Stomach (tissue), 4 donors: ENCODE data around the gene B4GALT6.

Experiments
- EP300 ChIP-seq: sonication (generic); formaldehyde crosslinking; IDR thresholded peaks from one replicate; pipeline ENCODE4 v1.6.1; 2017; ENCODE audit warnings: antibody characterized with exemption
- POLR2A ChIP-seq, 4 donors: fragments of 450-650 bp; IDR thresholded peaks; one replicate each; pipeline ENCODE4 v1.6.1; 2016; ENCODE audit warnings: antibody characterized with exemption in 4 of 4, control low read depth in 2 of 4, mild to moderate bottlenecking in 1 of 4, moderate library complexity in 1 of 4
- TF ChIP-seq, protein P1 (sequence below), 7 experiments: fragments of 450-650 bp in 4 of 7; fragments of 200-600 bp in 3 of 7; sonication (generic) in 3 of 7; IDR thresholded peaks; one replicate each; pipeline ENCODE4 v1.5.1; 2016 to 2019; ENCODE audit warnings: antibody characterized with exemption in 7 of 7, control low read depth in 2 of 7, mild to moderate bottlenecking in 1 of 7

DNA sequence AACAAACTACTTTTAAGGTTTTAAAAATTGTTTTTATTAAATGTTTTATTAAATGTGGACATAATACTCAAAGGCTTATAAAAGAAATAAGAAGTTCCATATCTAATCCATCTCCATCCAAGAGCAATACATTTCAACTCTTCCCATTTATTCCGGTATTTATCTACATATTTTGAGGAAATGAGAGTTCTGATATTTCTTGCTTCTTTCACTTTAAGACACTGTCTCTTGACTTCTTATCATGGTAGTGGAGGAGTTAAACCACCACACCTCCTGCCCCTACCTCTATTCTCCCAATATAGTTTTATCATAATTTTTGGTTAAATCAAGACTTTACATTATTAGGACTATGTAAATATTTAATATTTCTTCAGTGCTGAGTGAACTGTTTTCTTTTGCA is 52.0 kb downstream of the B4GALT6 start:
- TF ChIP-seq, protein P1, sequence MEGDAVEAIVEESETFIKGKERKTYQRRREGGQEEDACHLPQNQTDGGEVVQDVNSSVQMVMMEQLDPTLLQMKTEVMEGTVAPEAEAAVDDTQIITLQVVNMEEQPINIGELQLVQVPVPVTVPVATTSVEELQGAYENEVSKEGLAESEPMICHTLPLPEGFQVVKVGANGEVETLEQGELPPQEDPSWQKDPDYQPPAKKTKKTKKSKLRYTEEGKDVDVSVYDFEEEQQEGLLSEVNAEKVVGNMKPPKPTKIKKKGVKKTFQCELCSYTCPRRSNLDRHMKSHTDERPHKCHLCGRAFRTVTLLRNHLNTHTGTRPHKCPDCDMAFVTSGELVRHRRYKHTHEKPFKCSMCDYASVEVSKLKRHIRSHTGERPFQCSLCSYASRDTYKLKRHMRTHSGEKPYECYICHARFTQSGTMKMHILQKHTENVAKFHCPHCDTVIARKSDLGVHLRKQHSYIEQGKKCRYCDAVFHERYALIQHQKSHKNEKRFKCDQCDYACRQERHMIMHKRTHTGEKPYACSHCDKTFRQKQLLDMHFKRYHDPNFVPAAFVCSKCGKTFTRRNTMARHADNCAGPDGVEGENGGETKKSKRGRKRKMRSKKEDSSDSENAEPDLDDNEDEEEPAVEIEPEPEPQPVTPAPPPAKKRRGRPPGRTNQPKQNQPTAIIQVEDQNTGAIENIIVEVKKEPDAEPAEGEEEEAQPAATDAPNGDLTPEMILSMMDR (IDR thresholded peaks at IDR 0.05), result no peak
- TF ChIP-seq EP300 (no peak), POLR2A (IDR thresholded peaks at IDR 0.05) (no peak)
